ENCODE measurements around the gene JMJD4. TPM values are rescaled to one million over a fixed set of nuclear protein-coding genes. Genes with fewer than 3 reads are reported as not detected.

Gene JMJD4
- total RNA-seq, 2 donors from 2014 or later = 10.3 to 11.4 TPM

DNA sequence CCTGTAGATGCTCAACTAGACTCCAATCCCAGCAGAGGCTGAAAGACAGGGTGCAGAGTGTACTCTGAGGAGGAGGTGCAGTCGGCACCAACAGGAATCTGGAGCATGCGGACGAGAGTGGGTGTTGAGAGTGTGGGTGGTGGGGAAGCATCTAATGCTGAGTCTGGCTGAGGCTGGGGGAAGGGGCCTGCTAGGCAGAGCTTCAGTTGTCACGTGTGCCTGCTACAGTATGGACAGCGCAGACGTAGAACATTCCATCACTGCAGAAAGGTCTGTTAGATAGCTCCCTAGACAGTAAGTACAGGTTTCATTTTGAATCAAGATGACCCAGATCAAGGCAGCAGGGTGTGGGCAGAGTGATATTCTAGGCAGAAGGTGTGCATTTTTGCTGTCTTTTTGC is 23.3 kb upstream of the JMJD4 start:
- intact Hi-C loops (cut with DNase I) = no loop called here
- DNase-seq (ENCODE audit: low spot score) = no peak

GRCh38 chr1:227757781-227758180 is 22.7 kb upstream of the JMJD4 start:
- no peak for DNase-seq (ENCODE audit: low spot score)
- intact Hi-C loops (cut with DNase I) = no loop called here

GRCh38 chr1:227756172-227756959 is 21.3 kb upstream of the JMJD4 start:
- DNase-seq (ENCODE audit: low spot score) = no peak

DNA sequence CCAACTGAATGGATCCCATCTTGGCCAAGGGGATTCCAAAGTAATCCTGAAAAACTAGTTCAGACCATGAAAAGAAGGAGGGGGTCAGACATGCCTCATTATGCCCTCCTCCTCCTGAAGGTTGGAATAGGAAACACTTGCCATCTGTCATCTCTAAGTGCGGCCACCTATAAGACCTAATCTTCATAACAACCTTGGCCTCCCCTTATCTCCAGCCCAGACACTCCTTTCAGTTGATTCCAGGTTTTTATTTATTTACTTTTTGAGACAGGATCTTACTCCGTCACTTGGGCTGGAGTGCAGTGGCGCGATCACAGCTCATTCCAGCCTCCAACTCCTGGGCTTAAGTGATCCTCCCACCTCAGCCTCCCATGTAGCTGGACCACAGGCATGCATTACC is 19.9 kb upstream of the JMJD4 start:
- intact Hi-C loops (cut with DNase I) = no loop called here
- no peak for DNase-seq (ENCODE audit: low spot score)

More at GRCh38 chr1:227756172-227756959, 21.3 kb upstream of the JMJD4 start:
- intact Hi-C loops (cut with DNase I) = no loop called here

DNA sequence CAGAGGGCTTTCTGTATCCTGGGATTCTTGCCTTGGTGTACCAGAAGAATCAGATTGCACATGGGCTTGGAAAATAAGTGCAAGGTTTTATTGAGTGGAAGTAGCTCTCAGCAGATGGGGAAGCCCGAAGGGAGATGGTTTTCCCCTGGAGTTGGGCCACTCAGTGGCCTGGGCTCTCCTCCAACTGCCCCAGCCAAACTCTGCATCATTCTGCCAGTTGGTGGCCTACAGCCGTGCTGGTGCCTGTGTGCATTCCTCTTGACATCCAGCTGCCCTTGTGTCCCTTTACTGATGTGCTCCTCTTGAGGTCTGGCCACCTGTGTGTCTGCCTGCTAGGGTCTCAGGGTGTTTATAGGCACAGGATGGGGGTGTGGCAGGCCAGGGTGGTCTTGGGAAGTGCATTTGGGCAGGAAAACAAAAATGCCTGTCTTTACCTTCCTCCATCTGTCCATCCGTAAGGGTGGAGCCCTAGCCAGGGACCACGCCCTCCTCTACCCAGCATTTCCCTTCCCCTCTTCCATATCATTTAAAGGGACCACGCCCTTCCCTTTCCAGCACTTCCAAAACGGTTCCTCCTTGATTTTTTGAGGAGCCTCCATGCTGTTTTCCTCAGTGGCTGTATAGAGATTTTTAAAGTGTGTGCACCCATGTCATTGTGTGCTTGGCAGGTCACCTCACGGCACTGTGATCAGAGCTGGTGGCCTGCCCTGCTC is 19.1 kb upstream of the JMJD4 start:
- no peak for DNase-seq (ENCODE audit: low spot score)
- intact Hi-C loops (cut with DNase I) = no loop called here

- DNase-seq (ENCODE audit: low spot score) = no peak
Measured at GRCh38 chr1:227749916-227750710, 15.0 kb upstream of the JMJD4 start.

DNA sequence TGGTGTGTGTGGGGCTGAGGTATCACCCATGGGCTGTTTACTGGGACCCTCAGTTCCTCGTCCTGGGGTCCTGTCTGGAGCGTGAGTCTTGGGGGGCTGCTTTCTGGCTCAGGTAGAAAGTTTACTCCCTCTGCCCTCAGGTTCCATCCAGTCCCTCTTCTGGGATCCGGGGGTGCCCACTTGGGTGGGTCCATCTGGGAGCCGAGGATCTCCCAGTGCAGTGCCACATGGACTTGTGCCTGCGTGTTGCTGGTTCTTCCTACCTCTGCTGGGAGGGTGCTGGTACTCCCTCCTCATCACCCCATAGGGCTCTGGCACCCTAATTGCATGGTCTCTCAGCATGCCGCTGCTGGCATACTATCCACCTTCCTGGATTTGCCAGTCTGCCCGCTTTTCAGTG is 14.1 kb upstream of the JMJD4 start:
- intact Hi-C loops (cut with DNase I) = loop anchor here in 1 of 2 donors (10.0 kb wide), 1 partner anchor 1724 kb away; no protein-coding TSS in a partner anchor
- DNase-seq (ENCODE audit: low spot score) = no peak

More at GRCh38 chr1:227749916-227750710, 15.0 kb upstream of the JMJD4 start:
- intact Hi-C loops (cut with DNase I) = loop anchor here in 1 of 2 donors (10.0 kb wide), 1 partner anchor 1725 kb away; no protein-coding TSS in a partner anchor

GRCh38 chr1:227748496-227749182 is 13.5 kb upstream of the JMJD4 start:
- intact Hi-C loops (cut with DNase I) = loop anchor here in 1 of 2 donors (10.0 kb wide), 1 partner anchor 1724 kb away; no protein-coding TSS in a partner anchor

DNA sequence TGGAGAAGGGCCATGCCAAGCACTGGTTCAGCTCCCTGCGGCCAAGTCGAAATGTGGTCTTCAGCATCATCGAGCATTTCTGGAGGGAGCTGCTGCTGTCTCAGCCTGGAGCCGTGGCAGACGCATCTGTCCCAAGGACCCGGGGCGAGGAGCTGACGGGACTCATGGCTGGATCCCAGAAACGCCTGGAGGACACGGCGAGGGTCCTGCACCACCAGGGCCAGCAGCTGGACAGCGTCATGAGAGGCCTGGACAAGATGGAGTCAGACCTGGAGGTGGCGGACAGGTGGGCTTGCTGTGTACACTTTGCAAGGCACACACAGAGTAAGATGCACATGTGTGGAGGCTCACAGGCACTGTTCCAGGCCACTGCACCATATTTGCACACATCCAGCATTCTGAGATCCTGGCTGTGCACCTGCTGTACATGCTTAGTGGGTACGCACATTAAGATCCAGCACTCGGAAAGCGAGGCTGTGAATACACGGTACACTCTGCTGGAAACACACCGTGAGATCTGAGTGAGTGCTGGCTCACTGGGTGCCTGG is 12.9 kb upstream of the JMJD4 start:
- no peak for DNase-seq (ENCODE audit: low spot score)
- intact Hi-C loops (cut with DNase I) = loop anchor here in 1 of 2 donors (10.0 kb wide), 1 partner anchor 1723 kb away; no protein-coding TSS in a partner anchor

More at GRCh38 chr1:227748496-227749182, 13.5 kb upstream of the JMJD4 start:
- no peak for DNase-seq (ENCODE audit: low spot score)

GRCh38 chr1:227747382-227747781 is 12.3 kb upstream of the JMJD4 start:
- intact Hi-C loops (cut with DNase I) = loop anchor here in 1 of 2 donors (10.0 kb wide), 1 partner anchor 1723 kb away; no protein-coding TSS in a partner anchor
- DNase-seq (ENCODE audit: low spot score) = no peak

- DNase-seq (ENCODE audit: low spot score) = no peak
- intact Hi-C loops (cut with DNase I) = loop anchor here in 1 of 2 donors (10.0 kb wide), 1 partner anchor 1722 kb away; no protein-coding TSS in a partner anchor
Measured at GRCh38 chr1:227746676-227747075, 11.6 kb upstream of the JMJD4 start.

DNA sequence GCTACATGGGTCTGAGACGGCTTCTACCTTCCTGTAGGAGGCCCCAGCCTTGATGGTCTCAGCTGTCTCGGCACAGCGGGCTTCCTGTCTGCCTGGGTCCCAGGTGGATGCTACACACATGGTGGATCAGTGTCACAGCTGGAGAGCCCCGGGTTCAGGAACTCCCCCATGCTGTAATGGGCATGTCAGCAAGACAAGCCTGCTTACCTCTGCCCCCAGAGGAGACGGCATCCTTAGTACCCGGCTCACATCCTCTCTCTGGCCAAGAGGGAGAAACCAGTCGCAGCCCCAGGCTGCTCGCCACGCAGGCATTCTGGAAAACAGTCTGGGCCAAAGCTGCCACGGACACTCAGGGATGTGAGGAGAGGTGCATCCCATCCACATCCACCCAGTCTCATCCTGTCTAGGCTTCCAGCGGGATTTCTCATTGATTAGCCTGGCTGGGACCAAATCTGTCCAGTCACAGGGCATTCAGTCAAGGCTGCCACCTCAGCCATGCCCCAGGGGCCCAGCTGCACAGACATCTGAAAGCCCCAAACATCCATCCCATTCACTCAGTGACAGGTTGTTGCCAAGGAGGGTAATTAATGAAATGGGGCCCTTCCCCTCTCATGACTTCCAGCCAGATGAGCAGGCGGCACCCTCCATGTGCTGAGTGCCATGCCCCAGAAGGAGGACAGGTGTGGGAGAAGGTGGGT is 10.6 kb upstream of the JMJD4 start:
- intact Hi-C loops (cut with DNase I) = loop anchor here in 1 of 2 donors (10.0 kb wide), 1 partner anchor 1721 kb away; no protein-coding TSS in a partner anchor
- peak; percentile 49 for DNase-seq (ENCODE audit: low spot score)

GRCh38 chr1:227744668-227745067 is 9.6 kb upstream of the JMJD4 start:
- DNase-seq (ENCODE audit: low spot score) = peak; percentile 73
- intact Hi-C loops (cut with DNase I) = loop anchor here in 1 of 2 donors (10.0 kb wide), 1 partner anchor 1720 kb away; no protein-coding TSS in a partner anchor

GRCh38 chr1:227742738-227743715 is 7.9 kb upstream of the JMJD4 start:
- intact Hi-C loops (cut with DNase I) = loop anchor here in 1 of 2 donors (10.0 kb wide), 1 partner anchor 1718 kb away; no protein-coding TSS in a partner anchor
- DNase-seq (ENCODE audit: low spot score) = peak; percentile 64

DNA sequence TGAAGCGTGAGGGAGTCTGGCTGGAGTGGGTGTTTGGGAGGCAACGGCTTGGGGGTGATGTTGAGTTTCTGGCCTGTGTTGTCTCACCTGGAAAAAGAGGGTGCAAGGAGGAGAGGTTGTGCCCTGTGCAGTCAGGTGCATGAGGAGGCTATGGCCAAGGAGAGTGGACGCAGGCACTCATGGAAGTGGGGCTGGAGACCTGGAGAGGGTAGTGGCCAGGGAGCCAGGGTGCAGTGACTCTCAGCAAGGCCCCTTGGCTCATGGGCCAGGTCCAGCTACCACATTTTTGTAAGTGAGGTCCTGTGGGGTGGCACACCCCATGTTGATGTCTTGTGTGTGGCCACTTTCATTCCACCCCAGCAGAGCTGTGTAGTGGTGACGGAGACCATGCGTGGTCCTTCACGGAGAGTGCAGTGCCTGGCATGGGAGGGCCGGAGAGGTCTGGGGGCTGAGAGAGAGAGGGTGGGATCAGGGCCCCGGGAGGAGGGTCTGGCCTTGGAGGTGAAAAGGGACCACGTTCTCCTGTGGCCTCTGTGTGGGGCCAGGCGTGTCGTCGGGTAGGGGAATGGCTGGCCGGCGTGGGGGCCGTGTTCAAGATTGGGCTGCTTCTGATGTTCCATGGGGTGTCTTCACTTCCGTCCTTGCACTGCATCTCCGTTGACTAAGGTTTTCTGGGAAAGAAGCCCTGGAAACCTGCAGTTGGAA is 6.2 kb upstream of the JMJD4 start:
- DNase-seq (ENCODE audit: low spot score) = peak; percentile 56
- intact Hi-C loops (cut with DNase I) = loop anchor here in 1 of 2 donors (10.0 kb wide), 1 partner anchor 1717 kb away; no protein-coding TSS in a partner anchor

Measured in posterior vena cava (tissue), 2 donors.